OCI-LY3 (cell line): ENCODE data around the gene PALD1.

Experiments used
- H2AFZ ChIP-seq: fragments of 200-600, 300-600 bp; shearing (Covaris generic); 2 replicates; pipeline ENCODE4 v1.6.0; 2014; ENCODE audit warnings: antibody characterized with exemption, low read depth, low read length
- H3K27ac ChIP-seq: fragments of 200-600, 300-600 bp; sonication (generic); 2 replicates; pipeline ENCODE4 v1.5.1; 2014; ENCODE audit warnings: mild to moderate bottlenecking, low read length, moderate library complexity, mixed read lengths
- H3K27me3 ChIP-seq: fragments of 200-600, 300-600 bp; sonication (generic); 2 replicates; pipeline ENCODE4 v1.6.1; 2014; ENCODE audit warnings: low read depth, low read length, mixed read lengths
- H3K36me3 ChIP-seq: fragments of 200-600, 300-600 bp; sonication (generic); replicated peaks from 2 replicates; pipeline ENCODE3; 2014; ENCODE audit warnings: low read depth, low read length, mixed read lengths
- H3K4me1 ChIP-seq: fragments of 300-600, 200-600 bp; sonication (generic); 2 replicates; pipeline ENCODE4 v1.6.1; 2014; ENCODE audit warnings: low read length, mixed read lengths
- H3K4me2 ChIP-seq: fragments of 200-600, 300-600 bp; sonication (generic); 2 replicates; pipeline ENCODE4 v1.6.1; 2014; ENCODE audit warnings: low read length, mixed read lengths
- H3K4me3 ChIP-seq: fragments of 300-600, 200-600 bp; sonication (generic); 2 replicates; pipeline ENCODE4 v1.5.1; 2014; ENCODE audit warnings: antibody characterized with exemption, mild to moderate bottlenecking, low read length, moderate library complexity
- H3K79me2 ChIP-seq: fragments of 300-600, 200-600 bp; shearing (Covaris generic); 2 replicates; pipeline ENCODE4 v1.6.1; 2014; ENCODE audit warnings: mild to moderate bottlenecking, low read length, mixed read lengths
- H3K9ac ChIP-seq: fragments of 300-600, 200-600 bp; shearing (Covaris generic); 2 replicates; pipeline ENCODE4 v1.6.0; 2014; ENCODE audit warnings: mild to moderate bottlenecking, low read length, moderate library complexity
- H3K9me3 ChIP-seq: fragments of 200-600, 300-600 bp; shearing (Covaris generic); 2 replicates; pipeline ENCODE4 v1.6.1; 2014; ENCODE audit warnings: low read length, mixed read lengths; ENCODE audit not compliant: insufficient read depth
- H4K20me1 ChIP-seq: fragments of 200-600, 300-600 bp; sonication (generic); 2 replicates; pipeline ENCODE4 v1.6.1; 2016; ENCODE audit warnings: low read length, mixed read lengths; ENCODE audit not compliant: insufficient read depth
- CTCF ChIP-seq: fragments of 200-600, 300-600 bp; sonication (generic); IDR thresholded peaks from 2 replicates; pipeline ENCODE4 v1.5.1; 2014; ENCODE audit warnings: antibody characterized with exemption, low read length, low read depth
- EZH2phosphoT487 ChIP-seq: fragments of 200-600 bp; shearing (Covaris generic); IDR thresholded peaks from 2 replicates; pipeline ENCODE4 v1.6.1; 2018; ENCODE audit warnings: antibody characterized with exemption, mixed run types, low read depth

The PALD1 gene

GRCh38 chr10:70528314-70528713 is 49.7 kb downstream of the PALD1 start:
- Histone ChIP-seq H3K9ac (no peak overlapping the region), H2AFZ (no peak overlapping the region), H3K79me2 (no peaks in the 10 kb centered on the region), H3K9me3 (no peaks in the 10 kb centered on the region), H3K4me3 (no peak overlapping the region), H3K4me2 (no peak overlapping the region), H3K27ac (no peak overlapping the region), H3K4me1 (no peaks in the 10 kb centered on the region), H3K27me3 (no peaks in the 10 kb centered on the region), H3K36me3 (peaks cover 3% of the 10 kb centered on the region), H4K20me1 (no peaks in the 10 kb centered on the region)
- TF ChIP-seq CTCF (no peak), EZH2phosphoT487 (no peak)

- no peaks in the 10 kb centered on the region for H4K20me1 ChIP-seq
- no peaks in the 10 kb centered on the region for H3K9me3 ChIP-seq
- H3K9ac ChIP-seq = no peak overlapping the region
- H2AFZ ChIP-seq = no peak overlapping the region
- H3K27me3 ChIP-seq = no peaks in the 10 kb centered on the region
- H3K36me3 ChIP-seq = peaks cover 3% of the 10 kb centered on the region
- H3K4me3 ChIP-seq = no peak overlapping the region
- no peak overlapping the region for H3K27ac ChIP-seq
- H3K79me2 ChIP-seq = no peaks in the 10 kb centered on the region
- H3K4me2 ChIP-seq = no peak overlapping the region
- no peaks in the 10 kb centered on the region for H3K4me1 ChIP-seq
- TF ChIP-seq EZH2phosphoT487 (no peak), CTCF (no peak)
Measured at GRCh38 chr10:70528741-70529362, 50.3 kb downstream of the PALD1 start.

- H3K9me3 ChIP-seq = no peaks in the 10 kb centered on the region
- H4K20me1 ChIP-seq = no peaks in the 10 kb centered on the region
- H3K4me2 ChIP-seq = no peak overlapping the region
- H3K27ac ChIP-seq = no peak overlapping the region
- H3K4me3 ChIP-seq = no peak overlapping the region
- no peak for TF ChIP-seq EZH2phosphoT487
- TF ChIP-seq CTCF = no peak
- H2AFZ ChIP-seq = no peak overlapping the region
- no peaks in the 10 kb centered on the region for H3K27me3 ChIP-seq
- H3K36me3 ChIP-seq = peaks cover 3% of the 10 kb centered on the region
- no peaks in the 10 kb centered on the region for H3K4me1 ChIP-seq
- H3K9ac ChIP-seq = no peak overlapping the region
- no peaks in the 10 kb centered on the region for H3K79me2 ChIP-seq
Measured at GRCh38 chr10:70529848-70530247, 51.3 kb downstream of the PALD1 start.

GRCh38 chr10:70530315-70530714 is 51.7 kb downstream of the PALD1 start:
- H3K9me3 ChIP-seq = no peaks in the 10 kb centered on the region
- H3K27me3 ChIP-seq = no peaks in the 10 kb centered on the region
- TF ChIP-seq EZH2phosphoT487 = no peak
- TF ChIP-seq CTCF = no peak
- H3K27ac ChIP-seq = no peak overlapping the region
- H3K4me3 ChIP-seq = no peak overlapping the region
- H3K36me3 ChIP-seq = peaks cover 3% of the 10 kb centered on the region
- H3K79me2 ChIP-seq = no peaks in the 10 kb centered on the region
- H3K9ac ChIP-seq = no peak overlapping the region
- no peaks in the 10 kb centered on the region for H3K4me1 ChIP-seq
- no peak overlapping the region for H2AFZ ChIP-seq
- no peaks in the 10 kb centered on the region for H4K20me1 ChIP-seq
- H3K4me2 ChIP-seq = no peak overlapping the region
